HEK293 (cell line): ENCODE results near the gene PPP1CC.

Experiments
- CTCF ChIA-PET: fragments of 350-600 bp; formaldehyde crosslinking; extraction: SDS; loops from one replicate; lab custom pipeline; 2021; ENCODE audit warnings: antibody characterized with exemption; lab: Yijun Ruan, JAX
- POLR2A ChIA-PET: fragments of 300-600 bp; formaldehyde crosslinking; extraction: SDS; loops from one replicate; lab custom pipeline; 2020; ENCODE audit warnings: antibody characterized with exemption, inconsistent platforms; lab: Yijun Ruan, JAX
- H3K27ac ChIP-seq: fragments of 200-500 bp; sonication (Bioruptor generic); 2 replicates; pipeline ENCODE4 v1.5.1; 2014; ENCODE audit warnings: low read depth, low read length, control low read depth, inconsistent platforms; ENCODE audit errors: extremely low read depth
- H3K36me3 ChIP-seq, 2 experiments: fragments of 200-500 bp in 1 of 2; sonication (Bioruptor generic) in 1 of 2; 1 replicate in 1 of 2; 2 replicates in 1 of 2; pipeline ENCODE4 v1.5.1; 2014 to 2017; ENCODE audit warnings: inconsistent platforms in 2 of 2, low read length in 2 of 2; ENCODE audit not compliant: control insufficient read depth in 2 of 2, insufficient read depth in 1 of 2
- H3K4me1 ChIP-seq: fragments of 200-500 bp; sonication (Bioruptor generic); 2 replicates; pipeline ENCODE4 v1.5.1; 2014; ENCODE audit warnings: mild to moderate bottlenecking, low read length, inconsistent platforms; ENCODE audit not compliant: control insufficient read depth, insufficient read depth
- H3K4me3 ChIP-seq: 2 replicates; pipeline ENCODE4 v1.5.1; 2011; ENCODE audit warnings: low read depth, mild to moderate bottlenecking, control low read depth, low read length, moderate library complexity
- H3K9me3 ChIP-seq: fragments of 200-500 bp; sonication (Bioruptor generic); 2 replicates; pipeline ENCODE4 v1.5.1; 2014; ENCODE audit warnings: low read depth, low read length, inconsistent platforms; ENCODE audit not compliant: control insufficient read depth, insufficient read depth
- GLIS1 ChIP-seq: fragments of 450-650 bp; formaldehyde crosslinking; IDR thresholded peaks from 2 replicates; pipeline ENCODE4 v1.5.1; 2016; ENCODE audit warnings: missing biosample characterization, missing genetic modification characterization
- MZF1 ChIP-seq: fragments of 450-650 bp; formaldehyde crosslinking; IDR thresholded peaks from 2 replicates; pipeline ENCODE4 v1.5.1; 2017; ENCODE audit warnings: missing biosample characterization, missing genetic modification characterization, borderline replicate concordance
- PRDM10 ChIP-seq: fragments of 450-650 bp; formaldehyde crosslinking; IDR thresholded peaks from 2 replicates; pipeline ENCODE4 v1.5.1; 2016; ENCODE audit warnings: missing biosample characterization, missing genetic modification characterization
- SCRT2 ChIP-seq: fragments of 450-650 bp; formaldehyde crosslinking; IDR thresholded peaks from 2 replicates; pipeline ENCODE4 v1.5.1; 2016; ENCODE audit warnings: missing biosample characterization, missing genetic modification characterization
- TSHZ1 ChIP-seq: fragments of 450-650 bp; formaldehyde crosslinking; IDR thresholded peaks from 2 replicates; pipeline ENCODE4 v1.5.1; 2016; ENCODE audit warnings: missing biosample characterization, missing genetic modification characterization, borderline replicate concordance
- ZBTB1 ChIP-seq: fragments of 450-650 bp; formaldehyde crosslinking; IDR thresholded peaks from 2 replicates; pipeline ENCODE4 v1.5.1; 2016; ENCODE audit warnings: missing biosample characterization, missing genetic modification characterization
- ZNF112 ChIP-seq: fragments of 450-650 bp; formaldehyde crosslinking; IDR thresholded peaks from 2 replicates; pipeline ENCODE4 v1.5.0; 2017; ENCODE audit warnings: missing biosample characterization, missing genetic modification characterization
- ZNF169 ChIP-seq: fragments of 450-650 bp; formaldehyde crosslinking; IDR thresholded peaks from 2 replicates; pipeline ENCODE4 v1.5.1; 2016; ENCODE audit warnings: missing biosample characterization, missing genetic modification characterization
- ZNF24 ChIP-seq: fragments of 450-650 bp; formaldehyde crosslinking; IDR thresholded peaks from 2 replicates; pipeline ENCODE4 v1.5.1; 2016; ENCODE audit warnings: missing biosample characterization, missing genetic modification characterization
- ZNF416 ChIP-seq: fragments of 450-650 bp; formaldehyde crosslinking; IDR thresholded peaks from 2 replicates; pipeline ENCODE4 v1.5.1; 2016; ENCODE audit warnings: missing biosample characterization, missing genetic modification characterization
- ZNF488 ChIP-seq: fragments of 450-650 bp; formaldehyde crosslinking; IDR thresholded peaks from 2 replicates; pipeline ENCODE4 v1.5.1; 2016; ENCODE audit warnings: missing biosample characterization, missing genetic modification characterization
- ZNF514 ChIP-seq: fragments of 450-650 bp; formaldehyde crosslinking; IDR thresholded peaks from 2 replicates; pipeline ENCODE4 v1.5.1; 2016; ENCODE audit warnings: missing biosample characterization, missing genetic modification characterization
- ZNF530 ChIP-seq: fragments of 450-650 bp; formaldehyde crosslinking; IDR thresholded peaks from 2 replicates; pipeline ENCODE4 v1.5.1; 2016; ENCODE audit warnings: low read depth, missing biosample characterization, missing genetic modification characterization
- ZNF561 ChIP-seq: fragments of 450-650 bp; IDR thresholded peaks from 2 replicates; pipeline ENCODE4 v1.5.1; 2018; ENCODE audit warnings: missing biosample characterization, missing genetic modification characterization, borderline replicate concordance
- ZNF596 ChIP-seq: fragments of 450-650 bp; IDR thresholded peaks from 2 replicates; pipeline ENCODE4 v1.5.0; 2018; ENCODE audit warnings: missing biosample characterization, mild to moderate bottlenecking, missing genetic modification characterization, moderate library complexity
- ZNF610 ChIP-seq: fragments of 450-650 bp; formaldehyde crosslinking; IDR thresholded peaks from 2 replicates; pipeline ENCODE4 v1.5.1; 2016; ENCODE audit warnings: missing biosample characterization, missing genetic modification characterization, borderline replicate concordance
- ZNF639 ChIP-seq: fragments of 450-650 bp; formaldehyde crosslinking; IDR thresholded peaks from 2 replicates; pipeline ENCODE4 v1.5.1; 2016; ENCODE audit warnings: missing biosample characterization, missing genetic modification characterization
- ZNF645 ChIP-seq: fragments of 450-650 bp; formaldehyde crosslinking; IDR thresholded peaks from 2 replicates; pipeline ENCODE4; 2016; ENCODE audit warnings: missing biosample characterization, missing genetic modification characterization
- ZNF768 ChIP-seq: fragments of 450-650 bp; formaldehyde crosslinking; IDR thresholded peaks from 2 replicates; pipeline ENCODE4 v1.5.1; 2018; ENCODE audit warnings: missing biosample characterization, mild to moderate bottlenecking, missing genetic modification characterization
- ZNF776 ChIP-seq: fragments of 450-650 bp; formaldehyde crosslinking; IDR thresholded peaks from 2 replicates; pipeline ENCODE4 v1.5.0; 2017; ENCODE audit warnings: missing biosample characterization, missing genetic modification characterization, borderline replicate concordance

Gene PPP1CC

GRCh38 chr12:110689281-110690126 is 53.2 kb downstream of the PPP1CC start (continued):
- TF ChIP-seq ZNF639 (no peak), ZNF561 (tag by site-specific recombination) (no peak), ZNF112 (tag by site-specific recombination) (no peak), ZBTB1 (tag by site-specific recombination) (no peak), ZNF610 (tag by site-specific recombination) (no peak), ZNF645 (tag by site-specific recombination) (no peak), MZF1 (tag by site-specific recombination) (no peak)
- TF ChIP-seq, all 188 proteins: peak for 13

- POLR2A ChIA-PET: no interaction called here
- CTCF ChIA-PET: no interaction called here
- no peak within 1 kb of the TSS for H3K27ac ChIP-seq
- peak within 1 kb of the TSS; percentile 35 for H3K4me3 ChIP-seq
- no peaks in the 10 kb centered on the region for H3K9me3 ChIP-seq
- no peaks in the 10 kb centered on the region for H3K36me3 ChIP-seq
- TF ChIP-seq SCRT2 (tag by site-specific recombination) (peak; percentile 82; the same call in 1 of the 2 replicates), ZNF776 (tag by site-specific recombination) (no peak), PRDM10 (no peak), ZNF416 (tag by site-specific recombination) (no peak), ZNF514 (tag by site-specific recombination) (no peak), ZNF596 (no peak), ZNF488 (tag by site-specific recombination) (no peak), ZNF530 (no peak), ZNF24 (tag by site-specific recombination) (no peak), ZNF639 (no peak), ZNF169 (tag by site-specific recombination) (no peak), GLIS1 (no peak), TSHZ1 (tag by site-specific recombination) (no peak), ZNF768 (peak; percentile 40; the same call in 1 of the 2 replicates)
- H3K4me1 ChIP-seq: no peaks in the 10 kb centered on the region; the same call in 1 of the 2 replicates
Measured at GRCh38 chr12:110688446-110689280, 54.0 kb downstream of the PPP1CC start, which contains the start of gene HVCN1. Gene HVCN1, minus strand, starts transcription at chr12:110689115. Its CDS starts 5,870 bp downstream, at chr12:110683245.
